ENCODE results near the gene KCTD5. TPM values are rescaled to one million over a fixed set of nuclear protein-coding genes. Genes with fewer than 3 reads are reported as not detected.

The KCTD5 gene
- total and polyA plus RNA-seq, 2 of the 8 experiments (the other 6 are each of a cell fraction or from before 2014, with no cell fraction given), result 26.6 to 31.8 TPM

- TF ChIP-seq POU5F1 (IDR thresholded peaks at IDR 0.05; ENCODE audit: low read depth, low read length) (no peak), TEAD4 (IDR thresholded peaks at IDR 0.05; ENCODE audit: low read depth, low read length) (no peak), CHD2 (IDR thresholded peaks at IDR 0.05; ENCODE audit: low read length) (no peak)
Observed at GRCh38 chr16:2707368-2708289, 25.3 kb downstream of the KCTD5 start (continued).
